ENCODE results near the gene SCNN1A. TPM values are rescaled to one million over a fixed set of nuclear protein-coding genes. Genes with fewer than 3 reads are reported as not detected.

Gene SCNN1A
- total RNA-seq (100 to 1,000 TPM in 4 of 5 donors, 10 to 100 TPM in 1; 63.3 to 486 (median 277) TPM), polyA plus RNA-seq (10 to 100 TPM; 16.6 to 98.0 (median 47.5) TPM)
- long read RNA-seq, donor 1, partial matches to known transcripts, result 0 of 2 reads
- long read RNA-seq, donor 1, other reads (novel, unspliced or antisense), result 0 of 2 reads
- long read RNA-seq, donor 2, partial matches to known transcripts, result 0 of 3 reads
- long read RNA-seq, donor 2, other reads (novel, unspliced or antisense), result 0 of 3 reads
- long read RNA-seq, donor 3, partial matches to known transcripts, result 0 of 4 reads
- long read RNA-seq, donor 3, other reads (novel, unspliced or antisense), result 0 of 4 reads
- long read RNA-seq, donor 4, result 0 reads
- long read RNA-seq, donor 5, result 0 reads
- long read RNA-seq, donor 6, partial matches to known transcripts, result 239 of 240 reads
- long read RNA-seq, donor 6, other reads (novel, unspliced or antisense), result 0 of 240 reads
- long read RNA-seq, donor 7, partial matches to known transcripts, result 0 of 4 reads
- long read RNA-seq, donor 7, other reads (novel, unspliced or antisense), result 0 of 4 reads
- long read RNA-seq, donor 8, partial matches to known transcripts, result 53 of 63 reads
- long read RNA-seq, donor 8, other reads (novel, unspliced or antisense), result 9 of 63 reads
- long read RNA-seq, donor 9, result 0 reads
- long read RNA-seq, donor 10, partial matches to known transcripts, result 0 of 2 reads
- long read RNA-seq, donor 10, other reads (novel, unspliced or antisense), result 0 of 2 reads

DNA sequence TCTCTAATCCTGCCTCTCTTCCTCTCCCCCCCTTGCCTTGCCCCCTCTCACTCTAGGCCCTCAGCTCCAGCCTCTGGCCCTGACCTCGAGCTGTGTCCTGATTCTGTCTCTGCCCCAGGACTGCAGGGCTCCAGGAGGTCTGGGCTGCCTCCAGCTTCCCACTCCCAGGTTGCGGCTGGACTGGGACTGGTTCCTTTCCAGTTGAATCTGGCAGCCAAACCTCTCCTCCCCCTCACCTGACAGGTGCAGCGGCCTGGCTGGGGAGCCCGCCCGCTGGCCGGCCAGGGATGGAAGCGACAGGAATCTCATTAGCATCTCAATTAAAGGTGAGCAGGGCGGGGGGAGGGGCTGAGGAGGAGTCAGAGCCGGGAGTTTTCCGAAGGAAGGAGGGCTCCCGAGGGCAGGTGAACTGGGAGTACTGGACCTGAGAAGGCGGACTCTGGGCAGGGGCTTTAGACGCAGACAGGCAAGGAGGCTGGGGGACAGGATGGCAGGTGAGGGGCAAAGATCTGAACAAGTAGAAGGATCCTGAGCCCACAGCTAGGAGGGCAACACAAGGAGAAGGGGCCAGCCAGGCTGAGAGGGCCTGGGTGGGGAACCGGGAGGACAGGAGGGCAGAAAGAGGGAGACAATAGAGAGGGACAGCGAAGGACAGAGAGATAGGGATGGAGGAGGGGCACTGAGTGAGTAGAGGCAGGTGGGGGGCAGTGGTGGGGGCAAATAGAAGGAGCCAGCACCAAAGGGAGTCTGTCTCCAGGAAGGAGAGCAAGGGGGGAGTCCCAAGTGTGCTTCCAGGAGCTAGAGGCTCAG, at the start of gene SCNN1A:
Gene SCNN1A (minus strand): TSS at position 295 of the 810 bp plus-strand sequence. CDS start 780 bp downstream, outside the sequence.
- no peaks in the 10 kb centered on the region for H3K27me3 ChIP-seq
- intact Hi-C loops (cut with DNase I; ENCODE audit: low total_unique reads), result no loop called here
- TF ChIP-seq, protein P1, sequence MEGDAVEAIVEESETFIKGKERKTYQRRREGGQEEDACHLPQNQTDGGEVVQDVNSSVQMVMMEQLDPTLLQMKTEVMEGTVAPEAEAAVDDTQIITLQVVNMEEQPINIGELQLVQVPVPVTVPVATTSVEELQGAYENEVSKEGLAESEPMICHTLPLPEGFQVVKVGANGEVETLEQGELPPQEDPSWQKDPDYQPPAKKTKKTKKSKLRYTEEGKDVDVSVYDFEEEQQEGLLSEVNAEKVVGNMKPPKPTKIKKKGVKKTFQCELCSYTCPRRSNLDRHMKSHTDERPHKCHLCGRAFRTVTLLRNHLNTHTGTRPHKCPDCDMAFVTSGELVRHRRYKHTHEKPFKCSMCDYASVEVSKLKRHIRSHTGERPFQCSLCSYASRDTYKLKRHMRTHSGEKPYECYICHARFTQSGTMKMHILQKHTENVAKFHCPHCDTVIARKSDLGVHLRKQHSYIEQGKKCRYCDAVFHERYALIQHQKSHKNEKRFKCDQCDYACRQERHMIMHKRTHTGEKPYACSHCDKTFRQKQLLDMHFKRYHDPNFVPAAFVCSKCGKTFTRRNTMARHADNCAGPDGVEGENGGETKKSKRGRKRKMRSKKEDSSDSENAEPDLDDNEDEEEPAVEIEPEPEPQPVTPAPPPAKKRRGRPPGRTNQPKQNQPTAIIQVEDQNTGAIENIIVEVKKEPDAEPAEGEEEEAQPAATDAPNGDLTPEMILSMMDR (IDR thresholded peaks at IDR 0.05), result no peak
- TF ChIP-seq EP300 (IDR thresholded peaks at IDR 0.05), result no peak
- TF ChIP-seq POLR2AphosphoS5 (IDR thresholded peaks at IDR 0.05), result peak in 2 of 3 donors; percentile 92 to 96
- TF ChIP-seq POLR2A (IDR thresholded peaks at IDR 0.05), result peak in 2 of 4 donors; percentile 62 to 91
- no peaks in the 10 kb centered on the region for H3K9me3 ChIP-seq
- H3K36me3 ChIP-seq, result no peaks in the 10 kb centered on the region
- peak within 1 kb of the TSS; percentile 37 to 52 (median 49) for H3K4me3 ChIP-seq
- WGBS, 5 donors, result 31 to 59% (median 40%) methylated on average over 15 of the region's 15 CpGs
- DNase-seq, result peak; percentile 78 to 92
- peak within 1 kb of the TSS; percentile 89 to 96 (median 95) for H3K27ac ChIP-seq
- H3K4me1 ChIP-seq, result peaks cover 51 to 75% (median 60%) of the 10 kb centered on the region in 4 donors

DNA sequence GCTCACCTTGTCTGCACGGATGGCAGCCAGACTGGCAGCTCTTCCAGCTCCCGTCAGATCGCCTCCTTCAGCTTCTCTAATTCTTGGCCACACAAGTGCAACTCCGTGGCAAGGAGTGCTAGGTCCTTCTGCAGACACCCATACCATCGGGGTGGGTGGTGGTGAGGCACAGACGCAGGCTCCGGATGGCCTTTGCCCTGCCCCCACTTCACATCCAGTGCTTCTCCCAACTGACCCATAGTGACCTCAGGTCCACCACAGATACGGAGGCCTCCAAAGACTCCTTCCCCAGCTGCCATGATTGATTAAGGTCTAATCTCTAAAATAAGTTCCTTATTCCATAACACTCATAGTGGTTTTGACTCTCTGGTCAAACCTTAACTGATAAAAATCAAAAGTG, 49.5 kb upstream of the SCNN1A start:
- TF ChIP-seq, protein P1 (IDR thresholded peaks at IDR 0.05), result no peak
- TF ChIP-seq POLR2AphosphoS5 (IDR thresholded peaks at IDR 0.05) (no peak), EP300 (IDR thresholded peaks at IDR 0.05) (no peak), POLR2A (IDR thresholded peaks at IDR 0.05) (no peak)
- DNase-seq, result peak in 1 of 2 donors; percentile 17
- intact Hi-C loops (cut with DNase I; ENCODE audit: low total_unique reads), result loop anchor here (5.0 to 10.0 kb wide), 2 partner anchors 37 to 110 kb away; partner anchors contain the start of gene GAPDH

DNA sequence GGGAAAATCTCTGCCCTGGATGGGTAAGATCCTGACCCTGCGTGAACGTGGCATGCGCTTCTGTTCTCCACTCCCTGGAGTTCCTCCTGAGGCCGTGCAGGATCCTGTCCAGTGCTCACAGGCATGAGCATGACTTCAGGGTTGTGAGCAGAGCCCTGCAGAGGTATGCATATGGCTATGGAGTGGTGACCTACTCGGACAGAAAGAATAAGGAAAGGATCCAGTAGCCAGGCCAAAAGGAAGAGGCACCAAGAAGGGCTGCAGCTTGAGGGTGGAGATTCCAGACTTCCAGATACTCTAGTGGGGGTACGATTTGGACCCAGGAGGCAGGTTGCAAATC, 48.6 kb upstream of the SCNN1A start:
- peak overlapping the region in 3 of 5 donors; percentile 17 to 58 (median 37) for H3K27ac ChIP-seq
- intact Hi-C loops (cut with DNase I; ENCODE audit: low total_unique reads), result loop anchor here (10.0 kb wide), 1 partner anchor 111 kb away; the partner anchor contains the start of gene GAPDH
- H3K4me1 ChIP-seq, result peaks cover 8 to 29% (median 15%) of the 10 kb centered on the region in 4 donors
- H3K4me3 ChIP-seq, result no peak overlapping the region
- 40 to 53% (median 47%) methylated on average over 6 of the region's 6 CpGs for WGBS, 5 donors
- H3K27me3 ChIP-seq, result no peaks in the 10 kb centered on the region
- DNase-seq, result no peak
- no peaks in the 10 kb centered on the region for H3K9me3 ChIP-seq
- H3K36me3 ChIP-seq, result no peaks in the 10 kb centered on the region
- no peak for TF ChIP-seq POLR2A (IDR thresholded peaks at IDR 0.05)
- no peak for TF ChIP-seq EP300 (IDR thresholded peaks at IDR 0.05)
- TF ChIP-seq, protein P1 (IDR thresholded peaks at IDR 0.05), result no peak
- no peak for TF ChIP-seq POLR2AphosphoS5 (IDR thresholded peaks at IDR 0.05)

More for the DNA sequence above, 49.5 kb upstream of the SCNN1A start:
- Histone ChIP-seq H3K4me1 (peaks cover 8 to 29% (median 15%) of the 10 kb centered on the region in 4 donors), H3K36me3 (no peaks in the 10 kb centered on the region), H3K4me3 (no peak overlapping the region), H3K9me3 (no peaks in the 10 kb centered on the region), H3K27me3 (no peaks in the 10 kb centered on the region), H3K27ac (no peak overlapping the region)
- 75 to 85% (median 83%) methylated on average over 8 of the region's 8 CpGs for WGBS, 5 donors
